Measurements from ENCODE around the gene DQX1. TPM values are rescaled to one million over a fixed set of nuclear protein-coding genes. Genes with fewer than 3 reads are reported as not detected.

DQX1 gene
- total and polyA plus RNA-seq, 9 of the 15 experiments (the other 6 are each of a cell fraction or from before 2014, with no cell fraction given): 0.04 to 0.38 (median 0.18) TPM; not detected in 1

- TF ChIP-seq, protein P1, sequence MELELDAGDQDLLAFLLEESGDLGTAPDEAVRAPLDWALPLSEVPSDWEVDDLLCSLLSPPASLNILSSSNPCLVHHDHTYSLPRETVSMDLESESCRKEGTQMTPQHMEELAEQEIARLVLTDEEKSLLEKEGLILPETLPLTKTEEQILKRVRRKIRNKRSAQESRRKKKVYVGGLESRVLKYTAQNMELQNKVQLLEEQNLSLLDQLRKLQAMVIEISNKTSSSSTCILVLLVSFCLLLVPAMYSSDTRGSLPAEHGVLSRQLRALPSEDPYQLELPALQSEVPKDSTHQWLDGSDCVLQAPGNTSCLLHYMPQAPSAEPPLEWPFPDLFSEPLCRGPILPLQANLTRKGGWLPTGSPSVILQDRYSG (tag; conservative IDR thresholded peaks at IDR 0.05; ENCODE audit: low read depth): no peak
- no peak for TF ChIP-seq PHF21A (IDR thresholded peaks at IDR 0.05; ENCODE audit: borderline replicate concordance, low read depth)
- peak; percentile 87 for TF ChIP-seq E2F8 (IDR thresholded peaks at IDR 0.05; ENCODE audit: low read depth, partially characterized antibody)
- TF ChIP-seq, protein P2, sequence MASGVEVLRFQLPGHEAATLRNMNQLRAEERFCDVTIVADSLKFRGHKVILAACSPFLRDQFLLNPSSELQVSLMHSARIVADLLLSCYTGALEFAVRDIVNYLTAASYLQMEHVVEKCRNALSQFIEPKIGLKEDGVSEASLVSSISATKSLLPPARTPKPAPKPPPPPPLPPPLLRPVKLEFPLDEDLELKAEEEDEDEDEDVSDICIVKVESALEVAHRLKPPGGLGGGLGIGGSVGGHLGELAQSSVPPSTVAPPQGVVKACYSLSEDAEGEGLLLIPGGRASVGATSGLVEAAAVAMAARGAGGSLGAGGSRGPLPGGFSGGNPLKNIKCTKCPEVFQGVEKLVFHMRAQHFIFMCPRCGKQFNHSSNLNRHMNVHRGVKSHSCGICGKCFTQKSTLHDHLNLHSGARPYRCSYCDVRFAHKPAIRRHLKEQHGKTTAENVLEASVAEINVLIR (CRISPR knock-in tag; IDR thresholded peaks at IDR 0.05): 0 out of 2 replicates have a peak, but pooled peaks have one; percentile 3
- peak; percentile 61 for TF ChIP-seq RB1 (IDR thresholded peaks at IDR 0.05; ENCODE audit: low read depth)
- no peak for TF ChIP-seq ZNF445 (CRISPR knock-in tag; IDR thresholded peaks at IDR 0.05; ENCODE audit: low read depth)
- peak; percentile 82 for TF ChIP-seq ZFX (CRISPR knock-in tag; IDR thresholded peaks at IDR 0.05)
- no peak for TF ChIP-seq MCM2 (IDR thresholded peaks at IDR 0.05; ENCODE audit: low read depth)
- no peak for TF ChIP-seq LARP7 (IDR thresholded peaks at IDR 0.05)
- peak in 1 of 2 experiments; percentile 59; a peak in 1 of 4 replicates for TF ChIP-seq ZNF639 (CRISPR knock-in tag; conservative IDR thresholded peaks at IDR 0.05 in 1 of 2, IDR thresholded peaks at IDR 0.05 in 1 of 2)
- peak; percentile 75 for TF ChIP-seq ELF1 (tag; IDR thresholded peaks at IDR 0.05)
- peak; percentile 89 for TF ChIP-seq HCFC1 (IDR thresholded peaks at IDR 0.05; ENCODE audit: low read depth, low read length)
- TF ChIP-seq SMARCA4 (IDR thresholded peaks at IDR 0.05): no peak
- no peak for TF ChIP-seq ZNF140 (CRISPR knock-in tag; IDR thresholded peaks at IDR 0.05)
- TF ChIP-seq, protein P3, sequence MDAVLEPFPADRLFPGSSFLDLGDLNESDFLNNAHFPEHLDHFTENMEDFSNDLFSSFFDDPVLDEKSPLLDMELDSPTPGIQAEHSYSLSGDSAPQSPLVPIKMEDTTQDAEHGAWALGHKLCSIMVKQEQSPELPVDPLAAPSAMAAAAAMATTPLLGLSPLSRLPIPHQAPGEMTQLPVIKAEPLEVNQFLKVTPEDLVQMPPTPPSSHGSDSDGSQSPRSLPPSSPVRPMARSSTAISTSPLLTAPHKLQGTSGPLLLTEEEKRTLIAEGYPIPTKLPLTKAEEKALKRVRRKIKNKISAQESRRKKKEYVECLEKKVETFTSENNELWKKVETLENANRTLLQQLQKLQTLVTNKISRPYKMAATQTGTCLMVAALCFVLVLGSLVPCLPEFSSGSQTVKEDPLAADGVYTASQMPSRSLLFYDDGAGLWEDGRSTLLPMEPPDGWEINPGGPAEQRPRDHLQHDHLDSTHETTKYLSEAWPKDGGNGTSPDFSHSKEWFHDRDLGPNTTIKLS (IDR thresholded peaks at IDR 0.05; ENCODE audit: borderline replicate concordance, low read depth): peak; percentile 63
- no peak for TF ChIP-seq NFXL1 (CRISPR knock-in tag; IDR thresholded peaks at IDR 0.05)
- no peak for TF ChIP-seq PTBP1 (IDR thresholded peaks at IDR 0.05; ENCODE audit: low read depth, low read length)
- TF ChIP-seq TFAP4 (CRISPR knock-in tag; IDR thresholded peaks at IDR 0.05; ENCODE audit: borderline replicate concordance): peak; percentile 80
Measured at GRCh38 chr2:74482801-74483674, 43.0 kb downstream of the DQX1 start, which contains the start of the genes CCDC142 and TTC31 (continued).

Measured in K562 (cell line).